WERI-Rb-1 (cell line): ENCODE measurements around the gene PUM1.
A peak's percentile ranks its signal among the peaks of the same experiment; 100 is the strongest.

ENCODE experiments used
- DNase-seq: peaks from one replicate; pipeline ENCODE4 v3.0.0-alpha.2; 2020
- H3K27ac ChIP-seq: fragments of 250-450 bp; sonication (Bioruptor Pico); 2 replicates; pipeline ENCODE4 v1.5.1; 2020; ENCODE audit warnings: mild to moderate bottlenecking, moderate library complexity
- H3K27me3 ChIP-seq: fragments of 250-450 bp; sonication (Bioruptor Pico); 2 replicates; pipeline ENCODE4 v1.5.1; 2021; ENCODE audit warnings: mild to moderate bottlenecking, low read depth, moderate library complexity; ENCODE audit not compliant: insufficient read depth, severe bottlenecking
- H3K36me3 ChIP-seq: fragments of 250-450 bp; sonication (Bioruptor Pico); 2 replicates; pipeline ENCODE4 v1.5.1; 2020; ENCODE audit warnings: mild to moderate bottlenecking, moderate library complexity
- H3K4me3 ChIP-seq: 2 replicates; pipeline ENCODE4 v1.5.1; 2011; ENCODE audit warnings: low read depth, mild to moderate bottlenecking, control low read depth, low read length
- H3K9me3 ChIP-seq: fragments of 250-450 bp; sonication (Bioruptor Pico); 2 replicates; pipeline ENCODE4 v1.5.1; 2021; ENCODE audit warnings: mild to moderate bottlenecking, moderate library complexity; ENCODE audit not compliant: severe bottlenecking
- CTCF ChIP-seq: IDR thresholded peaks from 2 replicates; pipeline ENCODE4 v1.5.1; 2011; ENCODE audit warnings: low read depth, mild to moderate bottlenecking, control low read depth, inconsistent platforms, low read length

The PUM1 gene

GRCh38 chr1:30889511-30889910 lies 176.0 kb downstream of the PUM1 start:
- Histone ChIP-seq H3K27ac (no peak overlapping the region), H3K4me3 (no peak overlapping the region), H3K9me3 (no peaks in the 10 kb centered on the region), H3K27me3 (no peaks in the 10 kb centered on the region), H3K36me3 (no peaks in the 10 kb centered on the region)
- no peak for TF ChIP-seq CTCF
- no peak for DNase-seq

- Histone ChIP-seq H3K27me3 (no peaks in the 10 kb centered on the region), H3K36me3 (no peaks in the 10 kb centered on the region), H3K9me3 (no peaks in the 10 kb centered on the region), H3K27ac (no peak overlapping the region), H3K4me3 (no peak overlapping the region)
- DNase-seq, result no peak
- TF ChIP-seq CTCF, result no peak
Measured at GRCh38 chr1:30888975-30889374, 176.5 kb downstream of the PUM1 start.

- DNase-seq, result no peak
- no peaks in the 10 kb centered on the region for H3K36me3 ChIP-seq
- H3K27me3 ChIP-seq, result no peaks in the 10 kb centered on the region
- no peak for TF ChIP-seq CTCF
- 0 out of 2 replicates have a peak overlapping the region, but pooled peaks have one; percentile 16 for H3K27ac ChIP-seq
- H3K4me3 ChIP-seq, result no peak overlapping the region
- H3K9me3 ChIP-seq, result no peaks in the 10 kb centered on the region
Measured at GRCh38 chr1:30888391-30888790, 177.1 kb downstream of the PUM1 start.

DNA sequence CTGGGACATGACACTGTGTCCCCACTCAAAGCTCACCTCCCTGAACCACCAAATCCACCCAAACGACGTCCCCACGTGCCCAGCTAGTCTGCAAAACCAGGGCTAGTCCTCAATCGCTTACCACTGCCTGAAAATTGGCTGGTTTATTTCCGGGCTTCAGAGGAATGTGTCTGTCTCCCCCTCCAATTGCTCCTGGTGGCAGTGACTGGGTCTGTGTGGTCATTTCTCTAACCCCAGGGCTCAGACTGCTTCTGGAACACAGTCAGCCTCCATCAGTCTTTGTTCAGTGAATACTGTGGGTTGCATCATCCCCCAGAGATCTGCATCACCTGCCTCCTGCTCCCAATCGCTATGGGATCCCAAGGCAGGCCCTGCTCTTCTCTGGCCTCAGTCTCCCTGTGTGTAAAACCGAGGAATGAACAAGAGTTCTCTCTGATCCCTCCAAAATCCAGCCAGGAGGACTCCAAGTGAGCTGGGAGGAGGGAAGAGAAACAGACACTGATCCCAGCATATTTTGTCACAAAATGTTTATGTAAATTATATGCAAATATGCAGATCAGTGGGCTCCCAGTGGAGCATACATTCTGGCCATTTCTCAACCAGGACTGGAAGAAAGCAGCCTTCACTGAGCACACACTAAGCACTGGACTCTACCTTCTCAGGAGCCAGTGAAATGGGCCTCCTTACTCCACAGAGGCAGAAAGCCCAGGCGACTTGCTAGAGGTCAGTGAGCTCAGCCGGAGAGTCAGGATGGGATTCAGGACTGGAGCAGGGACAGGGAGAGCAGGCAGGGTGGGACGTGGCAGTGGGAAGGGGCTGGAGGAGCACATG lies 177.8 kb downstream of the PUM1 start:
- no peak for DNase-seq
- H3K36me3 ChIP-seq, result no peaks in the 10 kb centered on the region
- no peaks in the 10 kb centered on the region for H3K27me3 ChIP-seq
- no peaks in the 10 kb centered on the region for H3K9me3 ChIP-seq
- no peak for TF ChIP-seq CTCF
- 0 out of 2 replicates have a peak overlapping the region, but pooled peaks have one; percentile 16 for H3K27ac ChIP-seq
- no peak overlapping the region for H3K4me3 ChIP-seq

DNA sequence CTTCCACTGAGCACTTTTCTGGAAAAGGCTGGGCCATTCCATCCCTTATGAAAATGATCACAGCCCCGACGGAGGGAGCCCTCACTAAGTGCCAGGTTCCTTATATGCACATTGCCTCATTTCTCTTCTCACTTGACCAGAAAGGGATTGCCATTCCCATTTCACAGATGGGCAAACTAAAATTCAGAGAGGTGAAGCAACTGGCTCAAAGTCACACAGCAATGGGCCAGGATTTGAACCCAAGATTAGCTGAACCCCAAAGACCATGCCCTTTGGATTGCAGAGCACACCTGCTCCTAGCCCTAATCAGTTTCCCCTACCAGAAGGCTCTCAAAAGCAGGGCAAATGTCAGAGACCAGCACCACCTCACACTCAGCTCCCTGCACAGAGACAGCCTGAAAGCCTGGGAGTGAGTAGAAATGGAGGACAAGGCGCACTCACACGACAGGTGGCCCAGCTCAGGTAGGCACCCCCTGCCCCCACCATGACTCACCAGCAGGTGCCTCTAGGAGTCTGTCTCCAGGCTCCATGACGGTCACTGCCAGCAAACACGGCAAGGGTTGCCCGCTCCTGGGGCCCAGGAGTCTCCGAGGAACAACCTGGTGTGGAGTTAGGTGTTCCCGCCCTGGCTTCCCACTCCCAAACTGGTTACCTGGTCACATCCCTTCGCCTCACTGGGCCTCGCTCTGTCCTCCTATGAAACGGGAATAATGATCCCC lies 178.6 kb downstream of the PUM1 start:
- Histone ChIP-seq H3K4me3 (no peak overlapping the region), H3K27me3 (no peaks in the 10 kb centered on the region), H3K36me3 (no peaks in the 10 kb centered on the region), H3K9me3 (no peaks in the 10 kb centered on the region), H3K27ac (no peak overlapping the region)
- TF ChIP-seq CTCF, result no peak
- no peak for DNase-seq
